ENCODE results near the gene ERC2. TPM values are rescaled to one million over a fixed set of nuclear protein-coding genes. Genes with fewer than 3 reads are reported as not detected.

ERC2 gene
- total RNA-seq, 1 donor from 2014 or later: 0.32 TPM

DNA sequence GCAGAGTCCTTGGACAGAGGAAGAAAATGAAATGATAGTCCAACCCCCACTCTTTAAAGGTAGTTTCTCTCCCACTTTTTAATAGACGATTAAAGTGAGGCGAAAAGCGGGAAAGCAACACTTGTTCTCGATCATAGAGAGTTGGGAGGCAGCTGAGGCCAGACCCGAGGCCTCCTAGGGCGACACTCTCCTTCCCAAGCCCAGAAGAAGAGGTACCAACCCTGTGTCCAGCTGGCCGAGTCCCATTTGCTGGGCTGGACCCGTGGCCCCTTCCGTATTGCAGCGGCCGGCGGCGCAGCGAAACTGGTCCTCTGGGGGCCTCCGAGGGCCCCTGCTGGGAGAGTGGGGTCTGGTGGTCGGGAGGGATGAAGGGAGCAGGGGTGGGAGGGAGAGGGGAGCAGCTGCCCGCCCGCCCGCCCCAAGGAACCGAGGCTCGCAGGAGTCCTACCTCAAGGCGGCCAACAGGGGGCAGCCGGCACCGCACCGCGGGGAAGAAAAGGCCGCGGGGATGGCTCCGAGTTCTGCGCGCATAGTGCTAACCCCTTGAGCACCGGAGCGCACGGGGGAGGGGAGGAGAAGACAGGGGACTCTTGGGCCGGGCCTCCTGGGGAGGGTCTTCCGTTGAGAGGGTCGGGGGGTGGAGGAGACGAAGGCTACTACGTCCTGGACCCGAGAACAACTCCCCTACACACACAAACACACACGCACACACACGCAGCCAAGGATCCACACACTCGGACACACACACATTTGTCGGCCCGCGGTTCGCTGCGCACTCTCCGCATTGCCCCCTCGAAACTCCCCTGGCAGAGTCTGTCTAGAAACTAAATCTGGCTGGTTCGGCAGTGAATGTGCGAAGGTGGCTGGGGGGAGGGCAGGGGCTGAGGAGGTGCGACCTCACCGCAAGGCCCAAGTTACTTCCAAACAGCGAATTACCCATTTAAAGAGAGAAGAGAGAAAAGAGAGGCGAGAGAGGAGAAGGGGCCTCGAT, 983.2 kb downstream of the ERC2 start:
- DNase-seq (ENCODE audit: low read depth): peak; percentile 92

DNA sequence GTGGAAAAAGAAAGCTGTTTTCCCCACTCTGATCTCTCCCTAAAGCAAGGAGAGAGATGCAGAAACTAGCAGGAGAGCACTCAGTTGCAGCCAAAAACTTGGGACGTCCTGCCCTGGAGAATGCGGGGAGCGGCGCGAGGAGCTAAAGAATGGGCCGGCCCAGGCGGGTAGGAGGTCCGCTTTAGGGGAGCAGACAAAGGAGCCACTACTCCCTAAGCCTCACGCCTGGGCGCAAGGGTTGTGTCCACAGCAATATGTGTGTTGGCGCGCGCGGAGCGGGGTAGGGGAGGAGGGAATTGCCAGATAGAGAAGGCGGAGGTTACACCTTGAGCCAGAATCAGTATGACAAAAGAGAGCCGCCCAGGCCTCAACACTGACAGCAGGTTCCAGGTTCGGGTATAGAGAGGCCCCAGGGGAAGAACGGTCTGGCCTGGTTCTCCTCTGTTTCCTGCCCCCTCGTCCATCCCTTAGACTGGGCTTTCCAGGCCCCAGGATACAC, 984.0 kb downstream of the ERC2 start:
- no peak for DNase-seq (ENCODE audit: low read depth)

DNA sequence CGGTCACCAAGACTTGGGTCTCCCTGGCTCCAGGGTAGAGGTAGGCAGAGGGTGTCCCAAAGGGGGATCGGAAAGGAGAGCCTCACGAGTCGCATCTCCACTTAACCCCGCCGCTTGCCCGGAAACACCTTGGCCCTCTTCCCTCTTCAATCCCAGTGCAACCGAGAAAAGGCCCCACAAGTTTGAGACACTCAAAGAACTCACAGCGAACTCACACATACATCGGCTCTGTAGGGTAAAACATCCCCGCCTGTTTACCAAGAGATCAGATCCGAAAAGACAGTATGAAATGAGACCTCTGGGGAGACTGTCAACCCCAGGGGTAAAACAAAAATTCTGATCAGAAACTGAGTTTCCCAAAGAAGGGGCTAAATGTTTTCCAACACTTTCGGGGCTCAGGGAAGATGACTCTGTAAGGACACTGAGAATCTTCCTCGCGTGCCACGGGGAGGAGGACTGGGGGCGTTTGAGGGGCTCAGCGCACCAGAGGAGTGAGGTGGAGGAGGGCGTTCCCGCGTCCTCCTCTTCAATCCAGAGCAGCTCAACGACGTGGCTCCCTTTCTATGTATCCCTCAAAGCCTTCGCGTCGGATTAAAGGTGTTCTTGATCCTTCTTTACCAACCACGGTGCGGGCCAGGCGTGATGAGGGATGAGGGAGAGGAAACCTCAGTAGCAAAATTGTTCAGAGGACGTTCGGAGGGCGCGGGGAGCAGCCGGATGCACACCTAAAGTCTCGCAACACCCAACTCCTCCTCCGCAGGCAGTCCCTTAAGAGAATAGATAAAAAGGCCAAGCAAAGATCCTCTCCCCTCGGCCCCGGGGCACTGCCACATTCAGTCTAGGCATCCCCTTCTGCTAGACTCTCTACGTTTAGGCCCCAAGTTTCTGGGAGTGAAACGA, 984.8 kb downstream of the ERC2 start:
- no peak for DNase-seq (ENCODE audit: low read depth)

DNA sequence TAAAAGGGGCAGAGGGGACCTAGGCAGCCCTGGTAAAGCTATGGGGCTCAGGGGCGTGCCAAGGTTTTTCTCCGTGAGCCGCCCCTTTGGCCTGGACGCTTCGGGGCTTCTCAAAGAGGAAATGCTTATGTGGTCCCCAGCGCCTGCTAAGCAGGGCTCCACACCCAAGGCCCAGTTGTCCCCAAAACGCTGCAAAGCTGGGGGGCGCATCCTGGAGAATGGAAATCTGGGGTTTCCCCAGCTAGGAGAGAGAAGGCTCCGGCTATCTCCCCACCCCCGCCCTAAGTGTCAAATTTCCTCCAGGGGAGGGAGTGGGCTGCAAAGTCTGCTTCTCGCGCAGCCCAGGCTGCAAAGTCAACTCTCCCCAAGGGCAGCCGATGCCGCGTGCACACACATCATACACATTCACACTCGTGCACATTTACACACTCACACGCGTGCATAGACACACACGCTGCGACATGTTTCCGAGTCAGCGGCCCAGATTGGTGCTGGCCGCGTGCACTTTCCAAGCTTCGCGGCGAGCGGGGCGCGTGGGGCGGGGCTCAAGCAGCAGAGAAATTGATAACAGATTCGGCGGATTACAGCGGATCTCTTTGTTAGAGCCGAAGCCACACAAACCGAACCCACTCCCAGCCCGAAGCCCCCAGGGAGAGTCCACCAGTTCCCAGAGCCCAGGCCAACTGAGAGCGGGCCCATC, 985.6 kb downstream of the ERC2 start:
- DNase-seq (ENCODE audit: low read depth): no peak

DNA sequence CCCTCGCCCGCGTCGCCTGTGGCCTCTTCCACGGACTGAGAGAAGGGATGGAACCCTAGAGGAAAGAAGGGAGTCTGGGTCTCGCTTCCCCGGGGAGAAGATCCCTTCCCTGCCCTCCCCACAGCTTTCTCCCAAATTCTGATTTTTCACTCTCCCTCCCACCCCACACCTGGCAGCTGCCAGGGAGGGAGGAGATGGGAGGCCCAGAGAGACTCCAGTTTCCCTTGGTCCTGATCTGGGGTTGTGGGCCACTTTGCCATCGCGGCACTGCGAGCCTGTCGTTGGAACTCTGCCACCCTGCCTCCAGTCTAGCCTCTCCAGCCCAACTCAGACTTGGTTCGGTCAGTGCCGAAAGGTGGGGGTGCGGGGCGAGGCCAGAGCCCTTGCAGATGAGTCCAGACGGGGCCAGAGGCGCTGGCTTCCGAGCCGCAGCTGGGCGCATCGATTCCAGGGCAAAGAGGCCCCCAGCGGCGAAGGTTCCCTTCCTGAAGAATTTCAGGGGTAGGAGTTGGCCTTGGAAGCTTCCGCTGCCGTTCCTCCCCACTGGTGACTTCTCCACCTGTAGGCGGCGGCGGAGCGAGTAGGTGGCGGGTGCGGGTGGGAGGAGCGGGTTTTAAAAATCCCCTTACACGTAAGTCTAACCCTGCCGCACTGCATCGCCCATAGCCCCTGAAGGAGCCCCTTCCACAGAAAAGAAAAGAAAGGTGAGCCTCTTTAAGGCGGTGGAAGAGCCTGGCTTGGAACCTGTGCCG, 986.3 kb downstream of the ERC2 start:
- DNase-seq (ENCODE audit: low read depth): no peak

DNA sequence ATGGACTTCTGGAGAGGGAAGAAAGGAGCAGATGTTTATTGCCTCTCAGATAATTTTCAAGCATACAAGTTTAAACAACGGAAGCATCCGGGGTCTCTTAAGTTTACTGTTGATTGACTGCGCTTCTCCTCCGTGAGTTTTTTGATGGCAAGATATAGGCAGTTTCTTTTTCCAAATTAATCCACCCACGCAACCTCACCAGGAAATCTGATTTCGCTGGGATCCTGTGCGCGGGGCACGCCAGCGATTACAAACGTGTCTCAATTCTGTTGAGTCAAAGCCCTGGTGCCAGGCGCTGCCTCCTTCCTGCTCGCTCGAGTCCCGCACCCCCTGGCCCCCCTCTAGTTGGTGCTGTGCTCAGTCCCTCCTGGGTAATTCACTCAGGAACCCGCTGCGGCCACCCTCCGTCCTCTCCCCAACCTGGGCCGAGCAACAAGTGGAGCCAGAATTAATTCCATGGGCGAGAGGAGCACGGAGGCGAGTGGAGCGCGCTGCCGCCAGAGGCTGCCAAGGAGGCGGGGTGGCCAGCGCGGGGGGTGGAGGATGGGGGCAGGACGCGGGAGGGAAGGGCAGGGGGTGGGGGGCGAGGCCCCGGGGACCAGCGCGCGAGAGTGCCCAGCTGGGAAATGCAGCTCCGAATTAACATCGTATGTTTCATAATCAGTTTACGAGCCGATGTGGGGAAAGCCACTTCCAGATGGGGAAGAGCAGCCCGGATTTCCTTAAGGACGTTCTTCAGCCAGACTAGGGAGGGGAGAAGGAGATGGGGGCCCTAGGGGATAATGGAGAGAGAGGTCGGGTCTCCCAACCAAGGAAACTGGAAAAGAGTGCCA, 987.1 kb downstream of the ERC2 start:
- peak; percentile 52 for DNase-seq (ENCODE audit: low read depth)

DNA sequence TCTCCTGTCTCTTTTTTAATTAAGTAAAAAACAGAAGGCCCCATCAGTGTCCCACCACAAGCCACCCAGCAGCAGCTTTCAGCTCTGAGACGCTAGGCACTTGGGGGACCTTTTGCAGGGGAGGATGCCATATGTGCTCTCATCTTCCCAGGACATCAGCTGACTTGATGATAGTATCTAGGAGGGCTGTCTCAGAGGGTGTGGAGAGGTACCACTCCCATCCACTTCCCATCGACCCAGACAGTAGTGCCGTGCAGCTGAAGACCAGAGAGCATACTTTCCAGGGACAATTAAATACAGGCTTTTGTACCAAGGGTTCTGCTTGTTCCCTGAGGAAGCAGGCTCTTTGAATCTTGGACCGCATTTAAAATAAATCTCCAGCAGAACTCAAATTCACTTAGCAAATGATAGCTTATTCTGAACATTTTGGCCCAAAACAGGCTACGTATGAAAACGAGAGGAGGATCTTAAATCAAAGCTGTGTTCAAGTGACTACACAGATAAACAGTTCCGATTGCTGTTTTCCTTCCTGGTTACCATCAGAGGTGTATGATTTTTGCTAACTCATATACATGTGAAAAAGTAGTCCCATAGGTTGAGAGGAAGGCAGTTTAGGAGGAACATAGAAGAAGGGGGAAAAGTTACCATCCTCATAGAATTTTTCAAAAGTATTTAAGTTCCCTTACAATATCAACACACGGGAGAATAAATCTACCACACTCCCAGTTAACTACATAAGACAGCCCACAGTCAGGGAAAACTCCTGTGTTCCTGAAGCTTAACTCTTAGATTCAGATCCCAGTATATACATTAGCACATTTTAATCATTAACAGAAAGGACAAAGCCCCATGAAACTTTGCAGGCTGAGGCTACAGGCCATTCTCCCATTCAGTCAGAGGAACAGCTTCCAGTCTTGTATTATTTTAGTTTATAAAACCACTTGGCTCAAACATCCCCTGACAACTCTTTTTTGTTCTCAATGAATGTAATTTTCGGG, 990.7 kb downstream of the ERC2 start:
- no peak for DNase-seq (ENCODE audit: low read depth)

DNA sequence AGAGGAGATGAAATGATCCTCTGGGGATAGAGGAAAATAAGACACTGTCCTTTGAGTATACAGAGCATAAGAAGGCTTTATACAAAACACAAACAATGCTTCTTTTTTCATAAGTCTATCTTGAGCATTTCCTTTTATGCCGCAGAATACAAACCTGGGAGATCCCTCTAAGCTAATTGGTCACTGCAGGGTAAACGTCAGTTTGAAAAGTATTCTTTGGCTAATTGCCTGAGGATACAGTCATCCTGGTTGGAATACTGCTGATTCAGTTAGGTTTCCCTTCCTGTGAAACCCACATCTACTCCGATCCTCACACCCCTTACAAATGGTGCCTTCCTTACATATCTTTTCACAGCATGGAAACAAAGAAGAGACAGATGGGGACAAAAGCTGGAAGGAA, 991.8 kb downstream of the ERC2 start:
- DNase-seq (ENCODE audit: low read depth): peak; percentile 48

DNA sequence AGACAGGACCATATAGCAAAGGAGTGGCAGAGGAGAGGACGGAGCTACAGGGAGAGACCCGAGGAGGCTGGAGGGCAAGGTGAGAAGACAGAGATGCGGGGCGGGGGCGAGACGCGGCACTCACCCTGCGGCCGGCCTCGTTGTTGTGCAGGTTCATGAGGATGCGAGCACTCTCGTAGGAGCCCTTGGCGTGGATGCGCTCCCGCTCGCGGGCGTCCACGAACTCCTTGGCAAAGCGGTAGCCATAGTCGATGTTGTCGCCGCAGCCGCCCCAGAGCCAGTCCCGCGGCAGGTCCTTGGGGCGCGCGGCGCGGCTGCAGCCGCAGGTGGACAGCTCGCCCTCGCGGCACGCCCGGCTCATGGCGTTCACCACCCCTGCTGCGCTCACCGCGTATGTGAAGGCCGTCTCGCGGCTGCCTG, 994.0 kb downstream of the ERC2 start:
- DNase-seq (ENCODE audit: low read depth): no peak

DNA sequence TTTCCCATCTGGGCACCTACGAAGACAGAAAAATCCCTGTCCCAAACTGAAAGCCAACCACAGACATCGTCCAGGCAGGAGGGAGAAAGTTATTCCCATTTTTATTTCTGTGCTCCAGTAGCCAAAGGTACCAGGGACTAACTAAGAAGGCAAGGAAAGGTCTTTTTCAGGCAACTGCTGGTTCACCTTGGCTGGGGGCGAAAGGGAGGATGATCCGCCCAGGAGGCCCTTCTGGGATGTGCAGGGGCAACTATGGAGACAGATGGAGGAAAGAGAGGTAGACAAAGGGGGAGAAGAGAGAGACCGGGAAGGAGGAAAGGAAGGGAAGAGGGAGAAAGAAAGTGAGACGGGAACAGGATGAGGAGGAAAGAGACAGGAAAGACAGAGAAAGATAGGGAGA, 994.5 kb downstream of the ERC2 start:
- no peak for DNase-seq (ENCODE audit: low read depth)

DNA sequence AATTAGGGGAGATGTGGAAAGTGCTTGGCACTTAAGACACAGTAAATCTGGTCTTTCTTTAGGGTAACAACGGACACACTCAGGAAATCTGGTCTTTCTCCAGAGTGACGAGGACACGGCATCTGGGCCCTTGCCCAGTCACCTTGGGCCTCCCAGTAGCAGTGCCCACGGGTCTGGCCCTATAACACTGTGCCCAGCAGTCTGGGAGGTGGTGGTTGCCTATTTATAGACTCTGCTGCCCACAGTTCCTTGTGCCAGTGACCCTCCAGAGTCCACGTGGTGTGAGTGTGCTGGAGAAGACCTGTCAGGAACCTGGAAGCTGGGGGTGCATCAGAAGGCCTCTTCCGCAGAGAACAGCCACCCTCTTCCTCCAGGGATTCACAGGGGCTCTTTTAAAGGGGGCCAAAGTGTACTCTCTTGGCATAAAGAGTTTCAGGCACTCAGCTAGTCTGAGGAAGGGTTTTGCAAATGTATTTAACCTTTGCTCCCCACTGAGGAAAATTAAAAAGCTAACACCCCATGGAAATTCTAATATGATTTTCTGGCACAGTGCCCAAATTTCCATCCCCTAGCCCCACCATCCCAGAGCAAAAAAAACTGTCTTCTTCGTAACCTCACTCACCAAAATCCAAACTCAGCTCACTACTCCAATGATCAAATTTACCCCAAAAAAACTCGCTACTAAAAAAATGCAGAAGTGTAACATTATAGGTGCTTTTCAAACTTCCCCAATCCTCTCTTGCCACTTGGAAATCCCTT, 996.6 kb downstream of the ERC2 start:
- peak; percentile 65 for DNase-seq (ENCODE audit: low read depth)

DNA sequence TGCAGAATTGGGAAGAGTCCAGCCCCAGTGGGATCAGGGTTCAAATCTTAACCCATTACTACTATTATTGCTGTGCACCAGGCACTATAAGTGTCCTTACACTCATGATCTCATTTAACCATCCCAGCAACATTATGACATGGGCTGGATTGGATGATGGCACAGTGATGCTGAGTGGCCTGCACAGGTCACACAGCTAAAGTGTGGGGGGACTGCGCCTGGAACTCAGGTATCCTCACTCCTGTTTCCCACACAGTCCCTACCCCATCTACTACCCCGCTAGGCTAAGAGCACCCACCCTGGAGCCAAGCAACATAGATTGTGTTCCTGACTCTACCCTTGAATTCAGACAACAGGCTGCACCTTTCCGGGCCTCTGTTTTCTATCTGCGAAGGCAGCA, 997.2 kb downstream of the ERC2 start:
- DNase-seq (ENCODE audit: low read depth): no peak

DNA sequence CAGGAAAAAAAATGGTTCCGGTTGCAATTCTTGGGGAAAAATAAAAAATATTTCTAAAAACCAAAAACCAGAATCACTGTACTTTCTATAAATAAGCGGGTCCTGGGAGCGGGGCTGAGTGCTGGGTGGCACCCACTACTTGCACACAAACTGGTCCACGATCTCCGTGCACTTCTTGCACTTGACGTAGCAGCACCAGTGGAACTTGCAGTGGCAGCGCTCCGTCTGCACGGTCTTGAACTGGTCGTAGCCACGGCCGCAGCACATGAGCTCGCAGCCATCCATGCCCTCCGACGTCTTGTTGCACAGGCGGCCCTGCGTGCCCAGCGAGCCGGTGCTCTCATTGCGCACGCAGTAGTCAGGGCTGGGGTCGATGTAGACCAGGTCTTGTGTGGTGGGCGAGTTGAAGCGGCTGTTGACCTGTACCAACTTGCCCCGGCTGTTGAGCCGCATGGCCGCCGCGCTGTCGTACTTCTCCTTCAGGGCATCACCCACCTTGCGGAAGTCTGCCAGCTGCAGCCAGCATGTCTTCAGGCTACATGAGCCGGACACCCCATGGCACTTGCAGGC, 998.2 kb downstream of the ERC2 start:
- no peak for DNase-seq (ENCODE audit: low read depth)

DNA sequence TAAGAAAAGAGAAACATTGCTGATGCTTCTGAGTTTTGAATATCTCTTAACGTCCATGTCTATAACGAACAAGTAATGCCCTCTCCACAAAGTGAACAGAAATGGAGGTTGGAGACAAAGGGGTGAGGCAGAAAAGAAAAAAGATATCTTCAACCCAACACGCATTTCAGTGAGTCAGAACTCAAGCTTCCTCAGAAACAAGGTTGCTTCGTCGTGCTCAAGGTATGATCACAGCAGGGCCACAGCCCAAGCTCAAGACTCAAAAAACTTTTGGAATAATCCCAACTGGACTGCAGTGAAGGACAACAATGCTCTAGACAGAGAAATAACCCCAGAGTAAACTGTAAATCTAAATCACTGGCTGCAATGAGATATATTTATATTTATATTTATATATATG, 1000.0 kb downstream of the ERC2 start:
- DNase-seq (ENCODE audit: low read depth): no peak

DNA sequence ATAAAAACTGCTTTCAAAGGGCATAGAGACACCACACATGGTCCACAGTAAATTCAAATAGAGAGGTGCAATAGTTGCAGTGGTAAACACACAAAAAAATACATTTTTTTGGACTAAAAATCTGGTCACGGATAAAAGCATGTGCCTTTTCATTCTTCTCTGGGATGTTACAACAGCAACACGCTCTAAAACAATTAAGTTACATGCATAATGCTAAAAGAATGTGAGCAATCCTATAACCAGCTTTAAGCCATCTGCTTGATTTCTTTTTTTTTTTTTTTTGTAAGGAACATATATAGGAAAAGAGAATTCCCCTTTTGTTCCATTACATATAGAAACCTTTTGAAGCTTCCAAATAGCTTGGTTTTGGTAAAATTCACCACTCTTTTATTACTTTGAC, 1001.2 kb downstream of the ERC2 start:
- DNase-seq (ENCODE audit: low read depth): no peak

DNA sequence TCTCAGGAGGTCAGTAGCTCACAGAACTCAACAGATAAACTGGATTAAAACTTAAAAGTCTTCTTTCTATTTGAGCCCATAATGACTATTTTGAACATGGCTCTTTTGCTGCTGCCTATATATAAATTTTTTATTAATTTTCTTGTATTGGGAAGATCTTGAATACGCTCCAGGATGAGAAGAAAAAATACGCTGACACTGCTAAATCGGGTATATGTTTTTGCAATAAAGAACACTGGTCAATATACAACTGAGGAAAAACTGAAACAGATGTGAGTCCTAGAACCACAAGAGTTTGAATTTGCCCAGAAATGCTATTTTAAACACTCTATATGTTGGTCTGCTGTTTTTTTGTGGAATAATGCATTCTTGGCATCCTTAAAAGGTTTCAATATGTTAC, 1001.7 kb downstream of the ERC2 start:
- no peak for DNase-seq (ENCODE audit: low read depth)

DNA sequence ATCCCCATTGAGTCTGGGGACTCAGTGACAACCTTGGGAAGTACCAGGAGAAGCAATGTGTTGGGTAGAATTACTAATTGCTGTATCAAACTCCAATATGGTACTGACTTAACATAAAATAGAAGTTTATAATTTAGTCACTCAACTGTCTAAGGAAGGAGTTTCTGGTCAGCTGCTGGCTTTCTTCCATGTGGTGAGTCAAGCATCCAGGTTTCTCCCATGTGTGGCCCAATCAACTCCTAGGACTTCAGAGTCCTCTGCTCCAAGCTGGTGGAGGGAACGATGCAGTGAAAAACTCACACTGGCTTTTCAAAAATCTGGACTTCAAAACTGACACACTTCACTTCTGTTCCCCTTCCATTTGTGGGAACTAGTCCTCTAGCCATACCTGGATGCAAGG, 1006.4 kb downstream of the ERC2 start:
- no peak for DNase-seq (ENCODE audit: low read depth)

All from myocyte (in vitro differentiated cells).